ENCODE data around the gene CTNNBIP1. TPM values are rescaled to one million over a fixed set of nuclear protein-coding genes. Genes with fewer than 3 reads are reported as not detected.

CTNNBIP1 gene
- polyA plus RNA-seq, 4 donors = 30.7 to 36.5 (median 34.8) TPM

GRCh38 chr1:9881838-9882249 lies 28.2 kb downstream of the CTNNBIP1 start:
- DNase-seq (ENCODE audit: low read depth in 4 of 4, low spot score in 3 of 4) = no peak

DNA sequence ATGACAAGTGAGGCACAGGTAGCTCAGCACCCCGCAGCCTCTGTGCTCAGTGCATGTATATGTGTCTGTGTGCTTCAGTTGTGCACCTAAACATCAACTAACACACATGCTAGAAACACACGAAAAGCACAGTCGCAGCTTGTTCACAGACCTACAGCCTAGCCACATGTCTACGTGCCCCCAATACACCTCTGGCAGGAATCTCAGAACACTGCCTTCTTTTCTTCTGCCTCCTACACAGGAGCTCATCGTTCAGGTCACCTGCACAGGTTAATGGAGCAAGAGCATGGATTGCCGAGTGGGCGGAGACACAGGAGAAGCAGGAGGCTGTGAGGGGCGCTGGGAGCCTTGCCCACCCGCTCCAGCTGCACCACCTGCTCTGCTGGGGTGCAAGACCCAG lies 31.7 kb downstream of the CTNNBIP1 start:
- no peak for DNase-seq (ENCODE audit: low read depth in 4 of 4, low spot score in 3 of 4)

GRCh38 chr1:9877962-9878361 lies 32.1 kb downstream of the CTNNBIP1 start:
- no peak for DNase-seq (ENCODE audit: low read depth in 4 of 4, low spot score in 3 of 4)

DNA sequence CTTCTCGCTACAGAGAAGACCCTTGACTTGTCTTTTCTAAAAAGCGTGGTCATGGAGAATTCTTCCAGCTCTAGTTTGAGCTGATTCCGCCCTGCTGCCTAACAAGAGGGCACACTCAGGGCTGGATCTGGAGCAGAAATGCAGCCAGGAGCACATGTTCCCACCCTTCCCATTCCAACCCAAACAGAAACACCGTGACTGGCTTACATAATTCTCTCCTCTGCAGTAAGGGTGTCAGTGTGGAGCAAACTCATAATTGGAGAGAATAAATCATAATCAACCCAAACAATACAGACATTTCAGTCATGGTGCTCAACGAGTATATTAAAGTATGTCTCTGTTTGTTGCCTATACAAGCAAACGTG lies 34.5 kb downstream of the CTNNBIP1 start:
- no peak for DNase-seq (ENCODE audit: low read depth in 4 of 4, low spot score in 3 of 4)

GRCh38 chr1:9874959-9875635 lies 35.0 kb downstream of the CTNNBIP1 start:
- DNase-seq (ENCODE audit: low read depth in 4 of 4, low spot score in 3 of 4) = peak; percentile 51 to 76 (median 64)

GRCh38 chr1:9874412-9874811 lies 35.7 kb downstream of the CTNNBIP1 start:
- DNase-seq (ENCODE audit: low read depth in 4 of 4, low spot score in 3 of 4) = no peak

GRCh38 chr1:9873992-9874391 lies 36.1 kb downstream of the CTNNBIP1 start:
- DNase-seq (ENCODE audit: low read depth in 4 of 4, low spot score in 3 of 4) = no peak

GRCh38 chr1:9873385-9873784 lies 36.7 kb downstream of the CTNNBIP1 start:
- no peak for DNase-seq (ENCODE audit: low read depth in 4 of 4, low spot score in 3 of 4)

DNA sequence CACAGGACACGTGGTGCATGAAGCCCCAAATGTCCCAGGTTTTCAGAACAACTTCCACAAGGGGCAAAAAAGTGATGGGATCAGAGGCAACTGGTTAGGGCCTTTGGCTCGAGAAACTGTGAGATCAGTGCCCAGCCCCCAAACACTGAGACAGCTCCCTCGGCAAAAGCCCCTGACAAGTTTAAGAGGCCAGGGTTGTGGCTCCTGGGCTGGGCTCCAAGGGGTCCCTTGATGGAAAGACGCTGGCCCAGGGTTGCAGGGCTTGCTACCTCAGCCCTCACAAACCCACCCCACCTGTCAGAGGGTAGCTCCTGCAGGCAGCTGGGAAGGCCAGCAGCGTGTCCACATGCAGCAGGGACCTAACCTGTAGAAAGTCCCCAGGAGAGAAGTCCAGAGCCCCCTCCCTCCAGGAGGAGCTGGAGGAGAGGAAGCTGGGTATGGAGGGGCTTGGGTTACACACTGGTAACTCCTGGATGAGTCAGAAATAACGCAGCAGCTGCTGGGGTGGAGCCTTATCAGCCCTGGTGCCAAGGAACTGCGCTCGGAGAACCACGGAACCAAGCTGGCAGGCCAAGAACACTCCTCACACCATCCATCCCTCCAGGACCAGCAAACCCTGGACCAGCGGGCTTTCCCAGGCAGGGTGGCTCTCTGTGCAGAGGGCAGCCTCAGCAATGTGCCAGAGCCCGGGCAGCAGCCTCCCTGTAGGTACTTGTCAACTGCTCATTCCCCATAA lies 37.5 kb downstream of the CTNNBIP1 start:
- DNase-seq (ENCODE audit: low read depth in 4 of 4, low spot score in 3 of 4) = no peak

- DNase-seq (ENCODE audit: low read depth in 4 of 4, low spot score in 3 of 4) = no peak
Measured at GRCh38 chr1:9871707-9872425, 38.2 kb downstream of the CTNNBIP1 start.

DNA sequence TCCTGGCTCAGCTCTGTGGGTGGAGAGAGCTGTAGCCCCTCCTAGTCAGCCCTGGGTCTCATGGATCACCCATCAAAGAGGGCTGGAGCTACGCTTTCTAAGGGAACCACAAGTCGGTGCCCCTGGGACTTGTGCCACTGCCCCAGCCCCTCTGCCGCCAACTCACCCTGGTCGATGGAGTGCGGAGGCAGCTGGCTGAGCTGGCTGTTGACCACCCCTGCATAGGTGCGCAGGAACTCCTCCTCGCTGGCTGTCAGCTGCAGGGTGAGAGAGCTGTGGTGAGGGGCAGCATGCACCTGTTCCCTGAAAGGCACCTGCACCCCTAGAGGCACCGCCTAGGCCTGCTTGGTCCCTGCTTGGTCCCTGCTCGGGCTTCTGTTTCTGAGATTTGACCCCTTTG lies 39.0 kb downstream of the CTNNBIP1 start:
- no peak for DNase-seq (ENCODE audit: low read depth in 4 of 4, low spot score in 3 of 4)

- no peak for DNase-seq (ENCODE audit: low read depth in 4 of 4, low spot score in 3 of 4)
Measured at GRCh38 chr1:9870572-9870971, 39.5 kb downstream of the CTNNBIP1 start.

- no peak for DNase-seq (ENCODE audit: low read depth in 4 of 4, low spot score in 3 of 4)
Measured at GRCh38 chr1:9869831-9870251, 40.2 kb downstream of the CTNNBIP1 start.

DNA sequence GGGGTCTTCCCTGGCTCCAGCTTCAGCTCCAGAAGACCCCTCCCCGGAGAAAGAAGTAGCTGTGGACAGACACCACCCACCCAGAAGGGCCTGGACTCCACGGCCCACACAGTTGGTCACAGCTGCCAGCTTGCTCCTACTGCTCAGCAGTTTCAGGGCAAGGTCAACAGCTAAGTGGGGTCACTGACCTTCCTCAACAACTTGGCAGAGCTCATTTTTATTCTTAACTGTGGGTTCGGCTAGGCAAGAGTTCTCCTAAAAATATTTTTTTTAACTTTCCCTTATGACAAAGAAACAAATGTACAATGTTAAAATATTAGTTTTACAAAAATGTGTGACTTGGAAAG lies 41.9 kb downstream of the CTNNBIP1 start:
- DNase-seq (ENCODE audit: low read depth in 4 of 4, low spot score in 3 of 4) = no peak

DNA sequence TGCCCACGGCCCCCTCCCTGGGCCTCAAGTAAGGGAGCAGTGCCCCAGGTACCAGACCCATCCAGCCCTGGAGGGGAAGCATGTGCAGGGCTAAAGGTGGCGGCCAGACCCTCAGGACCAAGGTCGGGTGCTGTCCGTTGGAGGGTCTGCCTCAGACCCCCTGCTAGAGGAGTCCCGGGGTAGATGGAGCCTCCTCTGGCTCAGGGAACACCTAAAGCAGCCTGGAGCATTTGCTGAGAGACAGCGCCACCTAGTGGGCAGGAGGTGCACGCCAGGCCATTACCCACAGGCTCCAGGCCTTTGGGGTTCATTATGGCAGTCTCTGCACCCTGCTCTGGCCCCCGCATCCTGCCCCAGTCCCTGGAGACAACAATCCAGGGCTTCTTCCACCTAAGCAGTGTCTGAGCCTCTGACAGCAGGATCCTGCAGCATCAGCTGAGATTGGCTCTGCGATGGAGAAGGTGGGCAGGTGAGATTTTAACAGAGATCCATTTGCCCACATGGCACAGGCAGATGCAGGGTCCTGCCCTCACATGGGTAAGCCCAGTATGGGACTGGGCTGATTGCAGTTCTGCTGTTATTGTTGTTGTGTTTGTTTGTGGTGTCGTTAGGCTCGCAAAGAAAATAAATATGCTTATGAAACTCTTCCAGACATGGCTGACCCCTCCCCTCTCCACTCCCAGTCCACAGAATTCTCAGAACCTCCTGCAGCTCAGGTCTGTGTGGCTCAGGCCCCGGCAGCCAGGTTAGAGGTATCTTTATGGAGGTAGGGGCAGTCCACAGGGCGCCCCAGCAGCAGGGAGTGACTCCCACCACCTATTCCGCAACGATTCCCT lies 42.4 kb downstream of the CTNNBIP1 start:
- DNase-seq (ENCODE audit: low read depth in 4 of 4, low spot score in 3 of 4) = peak in 3 of 4 donors; percentile 61 to 66 (median 63)

DNA sequence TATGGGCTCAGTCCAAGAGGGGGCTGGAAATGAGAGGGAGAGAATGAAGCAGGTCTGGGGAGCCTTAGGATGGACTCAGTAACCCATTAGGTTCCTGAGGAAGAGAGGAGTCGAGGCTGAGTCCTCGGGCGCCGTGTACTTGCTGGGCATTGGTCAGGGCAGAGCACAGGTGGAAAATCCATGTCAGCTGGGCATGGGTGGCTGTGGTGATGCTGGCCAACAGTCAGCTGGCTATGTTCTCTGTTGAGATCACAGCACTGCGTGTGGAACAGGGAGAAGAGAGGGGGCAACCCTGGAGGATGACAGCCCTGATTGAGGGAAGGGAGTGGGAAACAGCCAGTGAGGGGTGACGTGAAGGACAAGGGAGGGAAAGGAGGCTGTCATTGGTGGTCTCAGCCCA lies 43.2 kb downstream of the CTNNBIP1 start:
- DNase-seq (ENCODE audit: low read depth in 4 of 4, low spot score in 3 of 4) = no peak

GRCh38 chr1:9865724-9866123 lies 44.3 kb downstream of the CTNNBIP1 start:
- DNase-seq (ENCODE audit: low read depth in 4 of 4, low spot score in 3 of 4) = no peak

GRCh38 chr1:9863371-9863770 lies 46.7 kb downstream of the CTNNBIP1 start:
- DNase-seq (ENCODE audit: low read depth in 4 of 4, low spot score in 3 of 4) = no peak

GRCh38 chr1:9861360-9861759 lies 48.7 kb downstream of the CTNNBIP1 start:
- no peak for DNase-seq (ENCODE audit: low read depth in 4 of 4, low spot score in 3 of 4)

GRCh38 chr1:9860887-9861286 lies 49.2 kb downstream of the CTNNBIP1 start:
- DNase-seq (ENCODE audit: low read depth in 4 of 4, low spot score in 3 of 4) = no peak
